AG09319 (cell line): ENCODE measurements around the gene RANBP17.

Experiments
- DNase-seq: peaks from one replicate; pipeline ENCODE4 v3.0.0-alpha.2; 2010; ENCODE audit warnings: low read depth; ENCODE audit errors: extremely low read depth
- CTCF ChIP-seq: IDR thresholded peaks from 2 replicates; pipeline ENCODE4 v1.5.1; 2011; ENCODE audit warnings: low read depth, mild to moderate bottlenecking, inconsistent platforms, low read length, moderate library complexity

Gene RANBP17

GRCh38 chr5:171226864-171227263, 365.0 kb downstream of the RANBP17 start:
- TF ChIP-seq CTCF = no peak
- DNase-seq = no peak

GRCh38 chr5:171236651-171237050, 374.8 kb downstream of the RANBP17 start:
- TF ChIP-seq CTCF = no peak
- DNase-seq = no peak

GRCh38 chr5:171242521-171242920, 380.7 kb downstream of the RANBP17 start:
- no peak for TF ChIP-seq CTCF
- no peak for DNase-seq

- TF ChIP-seq CTCF = no peak
- no peak for DNase-seq
These were observed 384.4 kb downstream of the RANBP17 start for GRCh38 chr5:171246231-171246630.

DNA sequence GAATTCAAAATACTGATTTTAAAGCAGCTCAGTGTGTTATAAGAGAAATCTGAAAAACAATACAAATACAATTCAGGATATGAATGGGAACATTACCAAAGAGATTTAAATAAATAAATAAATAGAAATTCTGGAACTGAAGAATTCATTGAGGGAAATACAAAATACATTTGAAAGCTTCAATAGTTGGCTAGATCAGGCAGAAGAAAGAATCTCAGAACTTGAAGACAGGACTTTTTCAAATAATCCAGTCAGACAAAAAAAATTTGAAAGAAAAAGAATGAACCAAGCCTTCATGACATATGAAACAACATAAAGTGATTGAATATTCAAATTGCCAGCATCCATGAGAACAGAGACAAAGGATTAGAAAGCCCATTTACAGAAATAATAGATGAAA, 387.6 kb downstream of the RANBP17 start:
- no peak for DNase-seq
- no peak for TF ChIP-seq CTCF

- DNase-seq = no peak
- TF ChIP-seq CTCF = no peak
These were observed 388.9 kb downstream of the RANBP17 start for GRCh38 chr5:171250738-171251137.

GRCh38 chr5:171251519-171251918, 389.7 kb downstream of the RANBP17 start:
- DNase-seq = no peak
- no peak for TF ChIP-seq CTCF
